Liver (tissue), 9 donors: ENCODE data around the gene GARIN5A. TPM values are rescaled to one million over a fixed set of nuclear protein-coding genes. Genes with fewer than 3 reads are reported as not detected.

ENCODE experiments used
- DNase-seq: peaks from one replicate; pipeline ENCODE4 v3.0.0-alpha.2; 2017; ENCODE audit warnings: low spot score
- H3K27ac ChIP-seq, 2 donors: one replicate each; pipeline ENCODE4 v1.7.0; 2013; ENCODE audit warnings: inconsistent platforms in 2 of 2, low read length in 2 of 2, control low read depth in 1 of 2, low read depth in 1 of 2, mild to moderate bottlenecking in 1 of 2
- H3K27me3 ChIP-seq, 4 donors: one replicate each; pipeline versions ENCODE4 v1.6.1 to v1.7.0; 2013; ENCODE audit warnings: low read length in 3 of 4, inconsistent platforms in 1 of 4, mild to moderate bottlenecking in 1 of 4, moderate library complexity in 1 of 4; ENCODE audit not compliant: control insufficient read depth in 4 of 4, insufficient read depth in 4 of 4
- H3K36me3 ChIP-seq, 4 donors: one replicate each; pipeline versions ENCODE4 v1.6.1 to v1.7.0; 2013; ENCODE audit warnings: low read length in 3 of 4, mild to moderate bottlenecking in 3 of 4, low read depth in 1 of 4, moderate library complexity in 1 of 4; ENCODE audit not compliant: control insufficient read depth in 4 of 4, insufficient read depth in 3 of 4
- H3K4me1 ChIP-seq, 4 donors: one replicate each; pipeline versions ENCODE4 v1.6.1 to v1.7.0; 2013; ENCODE audit warnings: low read length in 3 of 4, mild to moderate bottlenecking in 3 of 4, moderate library complexity in 1 of 4; ENCODE audit not compliant: control insufficient read depth in 4 of 4, insufficient read depth in 4 of 4
- H3K4me3 ChIP-seq, 3 donors: one replicate each; pipeline versions ENCODE4 v1.6.1 to v1.7.0; 2013; ENCODE audit warnings: low read length in 3 of 3, control low read depth in 1 of 3, low read depth in 1 of 3, mild to moderate bottlenecking in 1 of 3
- H3K9ac ChIP-seq, 2 donors: one replicate each; pipeline ENCODE4 v1.7.0; 2013; ENCODE audit warnings: low read length in 2 of 2, mild to moderate bottlenecking in 2 of 2, moderate library complexity in 2 of 2, control low read depth in 1 of 2, low read depth in 1 of 2
- H3K9me3 ChIP-seq, 4 donors: one replicate each; pipeline versions ENCODE4 v1.6.1 to v1.7.0; 2013; ENCODE audit warnings: low read length in 3 of 4; ENCODE audit not compliant: control insufficient read depth in 4 of 4
- CTCF ChIP-seq: fragments of 150-350 bp; IDR thresholded peaks from 2 replicates; pipeline ENCODE4 v1.5.1; 2017; ENCODE audit warnings: improper control_type of control experiment, low read depth, low read length; ENCODE audit not compliant: missing input control
- FOXA1 ChIP-seq: IDR thresholded peaks from 2 replicates; pipeline ENCODE4 v1.6.1; 2016; ENCODE audit warnings: antibody characterized with exemption
- FOXA2 ChIP-seq: IDR thresholded peaks from 2 replicates; pipeline ENCODE4 v1.6.1; 2016; ENCODE audit warnings: antibody characterized with exemption
- HNF4A ChIP-seq, 2 donors: conservative IDR thresholded peaks; 2 replicates each; pipeline ENCODE4 v1.6.1; 2016; ENCODE audit warnings: antibody characterized with exemption in 2 of 2, mild to moderate bottlenecking in 2 of 2
- JUND ChIP-seq, 2 donors: IDR thresholded peaks; 2 replicates each; pipeline ENCODE4 v1.6.1; 2016; ENCODE audit warnings: antibody characterized with exemption in 2 of 2
- MAX ChIP-seq: IDR thresholded peaks from 2 replicates; pipeline ENCODE4 v1.6.1; 2016; ENCODE audit warnings: antibody characterized with exemption
- NR2F2 ChIP-seq: IDR thresholded peaks from 2 replicates; pipeline ENCODE4 v1.6.1; 2016; ENCODE audit warnings: antibody characterized with exemption
- RAD21 ChIP-seq, 2 donors: IDR thresholded peaks; 2 replicates each; pipeline ENCODE4 v1.6.1; 2016; ENCODE audit warnings: antibody characterized with exemption in 2 of 2, mild to moderate bottlenecking in 2 of 2
- RXRA ChIP-seq, 2 donors: IDR thresholded peaks; 2 replicates each; pipeline ENCODE4 v1.6.1; 2017 to 2018; ENCODE audit warnings: antibody characterized with exemption in 2 of 2, mild to moderate bottlenecking in 1 of 2
- SP1 ChIP-seq: IDR thresholded peaks from 2 replicates; pipeline ENCODE4 v1.6.1; 2018; ENCODE audit warnings: antibody characterized with exemption, mild to moderate bottlenecking
- TAF1 ChIP-seq: conservative IDR thresholded peaks from 2 replicates; pipeline ENCODE4 v1.6.1; 2016; ENCODE audit warnings: antibody characterized with exemption, mild to moderate bottlenecking
- ZBTB33 ChIP-seq: IDR thresholded peaks from 2 replicates; pipeline ENCODE4 v1.6.1; 2016; ENCODE audit warnings: antibody characterized with exemption
- WGBS: extraction: QIAGEN DNeasy Blood & Tissue Kit; methylation state at CpG from one replicate; pipeline ENCODE4 v1.1.7; 2013; 5-methylcytosine and 5-hydroxymethylcytosine counted together
- polyA plus RNA-seq, 2 donors: library from polyadenylated mRNA; stranded (reverse) in 1 of 2; unstranded in 1 of 2; fragments of 200-250 nt in 1 of 2; fragments of >200 nt in 1 of 2; fragmentation: Nextera tagmentation in 1 of 2; extraction: Ambion mirVana in 1 of 2; gene quantifications; one replicate each; pipeline versions ENCODE4 v1.2.1 to v1.2.3, GENCODE V29; 2013 to 2015
- total RNA-seq, 2 donors: library from RNA; depleted of rRNA; stranded (reverse); fragments of >200 nt; gene quantifications; one replicate each; pipeline ENCODE4 v1.2.3, GENCODE V29; 2014
- donor health status: healthy.
- donor health status: healthy.
- donor health status: healthy.
- donor health status: healthy.
- donor health status: healthy.

The GARIN5A gene
- total and polyA plus RNA-seq, 4 donors = 0.42 to 1.7 (median 1.1) TPM

- no peak for DNase-seq
- H3K27ac ChIP-seq = no peak overlapping the region
- no peaks in the 10 kb centered on the region for H3K36me3 ChIP-seq
- H3K9ac ChIP-seq = no peak overlapping the region
- peaks cover 0 to 6% (median 0%) of the 10 kb centered on the region in 4 donors for H3K27me3 ChIP-seq
- WGBS = 82% methylated on average over 17 of the region's 17 CpGs
- H3K9me3 ChIP-seq = no peaks in the 10 kb centered on the region
- no peak overlapping the region for H3K4me3 ChIP-seq
- peaks cover 2 to 9% (median 5%) of the 10 kb centered on the region in 4 donors for H3K4me1 ChIP-seq
- no peak for TF ChIP-seq RXRA (IDR thresholded peaks at IDR 0.05)
- no peak for TF ChIP-seq TAF1
- no peak for TF ChIP-seq MAX
- no peak for TF ChIP-seq JUND (IDR thresholded peaks at IDR 0.05)
- no peak for TF ChIP-seq ZBTB33
- TF ChIP-seq NR2F2 = no peak
- no peak for TF ChIP-seq FOXA2
- TF ChIP-seq CTCF = no peak
- TF ChIP-seq FOXA1 = no peak
- TF ChIP-seq RAD21 (IDR thresholded peaks at IDR 0.05) = no peak
These were observed 41.4 kb downstream of the GARIN5A start for GRCh38 chr19:50435221-50435620.

GRCh38 chr19:50434525-50434924, 42.1 kb downstream of the GARIN5A start:
- 47% methylated on average over 12 of the region's 12 CpGs for WGBS
- Histone ChIP-seq H3K4me1 (peaks cover 2 to 9% (median 5%) of the 10 kb centered on the region in 4 donors), H3K27me3 (peaks cover 0 to 6% (median 0%) of the 10 kb centered on the region in 4 donors), H3K9ac (no peak overlapping the region), H3K4me3 (no peak overlapping the region), H3K9me3 (no peaks in the 10 kb centered on the region), H3K36me3 (no peaks in the 10 kb centered on the region), H3K27ac (no peak overlapping the region)
- DNase-seq = no peak
- TF ChIP-seq CTCF = no peak
- TF ChIP-seq SP1 = no peak
- TF ChIP-seq HNF4A (conservative IDR thresholded peaks at IDR 0.05) = no peak
